ENCODE data around the gene DAGLB. TPM values are rescaled to one million over a fixed set of nuclear protein-coding genes. Genes with fewer than 3 reads are reported as not detected.
"Not testable (repeated sequence)": the region's sequence is repeated elsewhere in the genome, so short reads cannot be mapped to it uniquely, and the experiment has no call there.

The DAGLB gene
- total RNA-seq, 1 donor from 2014 or later, result 16.8 TPM

- not testable (repeated sequence) for DNase-seq (ENCODE audit: low spot score)
These were observed 49.8 kb downstream of the DAGLB start for GRCh38 chr7:6397759-6398495.

GRCh38 chr7:6395898-6396595, 51.7 kb downstream of the DAGLB start:
- DNase-seq (ENCODE audit: low spot score), result no peak

- no peak for DNase-seq (ENCODE audit: low spot score)
These were observed 53.6 kb downstream of the DAGLB start for GRCh38 chr7:6394114-6394513.

- no peak for DNase-seq (ENCODE audit: low spot score)
These were observed 54.1 kb downstream of the DAGLB start for GRCh38 chr7:6393667-6394056.

GRCh38 chr7:6392712-6393666, 54.8 kb downstream of the DAGLB start:
- peak; percentile 88 for DNase-seq (ENCODE audit: low spot score)

GRCh38 chr7:6389728-6390127, 58.0 kb downstream of the DAGLB start:
- DNase-seq (ENCODE audit: low spot score), result no peak

- DNase-seq (ENCODE audit: low spot score), result no peak
These were observed 59.9 kb downstream of the DAGLB start for GRCh38 chr7:6387734-6388294.

- DNase-seq (ENCODE audit: low spot score), result no peak
These were observed 61.0 kb downstream of the DAGLB start for GRCh38 chr7:6386779-6387178.

- DNase-seq (ENCODE audit: low spot score), result no peak
These were observed 61.7 kb downstream of the DAGLB start for GRCh38 chr7:6385909-6386560.

- DNase-seq (ENCODE audit: low spot score), result no peak
These were observed 62.5 kb downstream of the DAGLB start for GRCh38 chr7:6385110-6385781.

GRCh38 chr7:6384327-6384726, 63.4 kb downstream of the DAGLB start:
- DNase-seq (ENCODE audit: low spot score), result no peak

GRCh38 chr7:6382817-6383216, 64.9 kb downstream of the DAGLB start:
- no peak for DNase-seq (ENCODE audit: low spot score)

- not testable (repeated sequence) for DNase-seq (ENCODE audit: low spot score)
These were observed 65.9 kb downstream of the DAGLB start for GRCh38 chr7:6381846-6382245.

- no peak for DNase-seq (ENCODE audit: low spot score)
These were observed 67.3 kb downstream of the DAGLB start for GRCh38 chr7:6380310-6381095.

GRCh38 chr7:6379886-6380285, 67.9 kb downstream of the DAGLB start:
- DNase-seq (ENCODE audit: low spot score), result no peak

- DNase-seq (ENCODE audit: low spot score), result not testable (repeated sequence)
These were observed 69.2 kb downstream of the DAGLB start for GRCh38 chr7:6378556-6378955.

- no peak for DNase-seq (ENCODE audit: low spot score)
These were observed 70.9 kb downstream of the DAGLB start for GRCh38 chr7:6376820-6377219.

- no peak for DNase-seq (ENCODE audit: low spot score)
These were observed 72.2 kb downstream of the DAGLB start for GRCh38 chr7:6375348-6376101.

- no peak for DNase-seq (ENCODE audit: low spot score)
These were observed 80.0 kb downstream of the DAGLB start for GRCh38 chr7:6367701-6368211.
